C4-2B (cell line): ENCODE measurements around the gene LTBP1.

Source experiments
- CTCF ChIP-seq: fragments of 450-650 bp; conservative IDR thresholded peaks from 2 replicates; pipeline ENCODE4 v1.5.1; 2017; ENCODE audit warnings: mild to moderate bottlenecking
- ZFX ChIP-seq: fragments of 450-650 bp; IDR thresholded peaks from 2 replicates; pipeline ENCODE4 v1.6.1; 2017

DNA sequence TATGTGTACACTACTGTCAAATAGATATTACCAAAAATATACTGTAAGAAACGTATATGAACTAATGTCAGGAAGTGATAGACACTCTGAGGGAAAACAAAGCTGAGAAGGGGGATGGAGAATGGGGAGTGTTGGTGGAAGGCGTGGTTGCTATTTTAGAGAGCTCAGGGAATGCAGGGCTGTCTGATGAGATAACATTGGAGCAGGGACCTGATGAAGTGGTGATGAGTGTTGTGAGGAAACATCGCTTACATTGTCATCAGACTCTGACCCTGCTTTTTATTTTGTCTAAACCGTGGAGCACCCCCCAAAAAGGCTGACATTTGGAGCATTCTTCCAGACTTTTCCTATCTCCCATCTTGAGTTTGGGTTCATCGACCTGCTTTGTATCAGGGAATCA is 194.7 kb downstream of the LTBP1 start:
- TF ChIP-seq CTCF (no peak), ZFX (no peak)
